HL-60 (cell line): Measurements from ENCODE around the gene XCL2.
A peak's percentile ranks its signal among the peaks of the same experiment; 100 is the strongest.
"Not testable (repeated sequence)": the region's sequence is repeated elsewhere in the genome, so short reads cannot be mapped to it uniquely, and the experiment has no call there.

Experiments
- DNase-seq, 2 experiments: peaks; one replicate each; pipeline ENCODE4 v3.0.0-alpha.2; 2010 to 2020; ENCODE audit warnings: low read depth in 1 of 2, low spot score in 1 of 2
- H3K27ac ChIP-seq: fragments of 250-450 bp; sonication (Bioruptor Pico); replicated peaks from 2 replicates; pipeline ENCODE4 v1.5.1; 2020; ENCODE audit warnings: mild to moderate bottlenecking, moderate library complexity
- H3K27me3 ChIP-seq: fragments of 250-450 bp; sonication (Bioruptor Pico); 2 replicates; pipeline ENCODE4 v1.5.1; 2021; ENCODE audit warnings: mild to moderate bottlenecking, moderate library complexity; ENCODE audit not compliant: insufficient read depth, poor library complexity, severe bottlenecking
- H3K4me3 ChIP-seq: replicated peaks from 2 replicates; pipeline ENCODE4 v1.5.1; 2011; ENCODE audit warnings: mild to moderate bottlenecking, control low read depth, low read length; ENCODE audit not compliant: insufficient read depth
- CTCF ChIP-seq: IDR thresholded peaks from one replicate; pipeline ENCODE4 v1.5.1; 2011; ENCODE audit warnings: low read length, control low read depth, inconsistent platforms; ENCODE audit not compliant: insufficient read depth
- GABPA ChIP-seq: IDR thresholded peaks from 2 replicates; pipeline ENCODE4 v1.6.1; 2012; ENCODE audit warnings: low read depth
- POLR2AphosphoS5 ChIP-seq: IDR thresholded peaks from 2 replicates; pipeline ENCODE4 v1.6.1; 2012; ENCODE audit warnings: low read depth
- REST ChIP-seq: IDR thresholded peaks from 2 replicates; pipeline ENCODE4 v1.6.1; 2012; ENCODE audit warnings: low read depth; ENCODE audit not compliant: insufficient replicate concordance
- SPI1 ChIP-seq: IDR thresholded peaks from 2 replicates; pipeline ENCODE4 v1.6.1; 2012; ENCODE audit warnings: low read depth, mild to moderate bottlenecking, borderline replicate concordance
- long read RNA-seq: library from polyadenylated mRNA; unstranded; transcript quantifications from one replicate; pipeline ENCODE4 v2.0.0, GENCODE V29; 2020

Gene XCL2, protein sequence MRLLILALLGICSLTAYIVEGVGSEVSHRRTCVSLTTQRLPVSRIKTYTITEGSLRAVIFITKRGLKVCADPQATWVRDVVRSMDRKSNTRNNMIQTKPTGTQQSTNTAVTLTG
- long read RNA-seq: 0 reads

- H3K4me3 ChIP-seq, H3K27me3 ChIP-seq, DNase-seq, H3K27ac ChIP-seq: not testable (repeated sequence)
Measured at GRCh38 chr1:168543840-168544498, at the start of gene XCL2. Gene XCL2 (minus strand): TSS chr1:168543997. CDS start chr1:168543964, 33 bp downstream.

DNA sequence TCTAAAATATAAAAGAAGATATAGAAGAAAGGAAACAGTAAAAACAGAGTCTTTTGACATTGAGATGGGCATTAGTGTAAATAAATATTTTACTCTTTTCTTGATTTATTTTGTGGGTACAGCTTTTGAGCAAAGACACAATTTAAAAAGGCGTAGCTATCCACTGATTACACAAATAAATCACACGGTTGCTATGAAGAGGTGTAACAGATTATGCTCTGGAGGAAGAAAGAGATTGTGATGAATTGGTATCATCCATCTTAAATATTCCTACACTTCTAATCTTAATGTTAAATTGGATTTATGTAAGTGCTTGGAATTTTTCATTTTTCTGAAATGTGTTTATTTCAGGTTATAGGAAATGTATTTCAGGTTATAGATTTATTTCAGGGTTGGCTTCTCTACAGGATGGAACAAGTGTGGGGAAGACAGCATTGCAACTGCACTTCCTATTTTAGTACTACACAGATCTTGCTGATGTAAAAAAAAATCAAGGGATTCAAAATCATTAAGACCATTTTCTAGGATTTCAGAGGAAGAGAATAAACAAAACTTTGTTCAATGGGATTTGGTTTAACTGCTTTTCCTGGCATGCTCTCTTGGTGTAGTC is 47.9 kb upstream of the XCL2 start:
- no peaks in the 10 kb centered on the region for H3K27me3 ChIP-seq
- no peak for TF ChIP-seq CTCF
- peak; percentile 40; the same call in 1 of the 2 replicates for TF ChIP-seq SPI1
- no peak overlapping the region for H3K4me3 ChIP-seq
- no peak overlapping the region for H3K27ac ChIP-seq
- DNase-seq: no peak

DNA sequence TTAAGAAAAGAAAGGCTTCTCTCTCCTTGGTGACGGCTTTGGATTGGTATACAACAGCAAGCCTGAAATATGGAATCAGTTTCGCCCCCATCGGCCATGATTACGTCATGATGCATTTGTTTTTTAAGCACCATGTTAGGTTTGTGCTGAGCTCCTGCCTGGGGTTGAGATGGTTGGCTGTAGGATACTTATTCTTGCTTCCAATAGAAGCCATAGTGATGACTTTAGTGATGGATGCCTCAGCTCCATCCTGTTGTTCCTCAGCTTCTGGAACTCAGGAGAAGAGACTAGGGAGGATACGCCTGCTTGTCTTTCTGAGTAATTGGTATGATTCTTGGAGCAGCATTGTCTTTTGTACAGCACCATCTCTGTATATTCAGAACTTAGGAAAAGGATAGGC is 47.3 kb upstream of the XCL2 start:
- TF ChIP-seq GABPA: no peak
- DNase-seq: no peak
- no peak overlapping the region for H3K27ac ChIP-seq

DNA sequence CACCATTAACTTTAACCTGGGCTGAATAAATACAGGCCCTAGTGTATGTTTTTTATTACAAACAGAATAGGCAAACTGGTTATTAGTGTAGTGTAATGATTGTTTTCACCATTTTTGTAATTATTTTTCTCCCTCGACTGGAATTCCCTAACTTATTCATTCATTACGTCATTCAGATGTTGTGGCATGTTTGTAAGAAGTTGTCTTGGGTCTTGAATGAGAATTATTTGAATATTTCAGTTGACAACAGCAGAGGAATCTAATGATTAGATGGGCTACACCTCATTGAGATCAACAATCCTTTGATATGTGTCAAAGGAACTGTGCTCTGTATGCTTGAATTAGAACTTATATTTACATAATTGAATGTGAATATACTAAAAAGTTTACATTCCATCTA is 45.4 kb upstream of the XCL2 start:
- no peak for DNase-seq

More for the DNA sequence above, 47.3 kb upstream of the XCL2 start:
- Histone ChIP-seq H3K4me3 (no peak overlapping the region), H3K27me3 (no peaks in the 10 kb centered on the region)

DNA sequence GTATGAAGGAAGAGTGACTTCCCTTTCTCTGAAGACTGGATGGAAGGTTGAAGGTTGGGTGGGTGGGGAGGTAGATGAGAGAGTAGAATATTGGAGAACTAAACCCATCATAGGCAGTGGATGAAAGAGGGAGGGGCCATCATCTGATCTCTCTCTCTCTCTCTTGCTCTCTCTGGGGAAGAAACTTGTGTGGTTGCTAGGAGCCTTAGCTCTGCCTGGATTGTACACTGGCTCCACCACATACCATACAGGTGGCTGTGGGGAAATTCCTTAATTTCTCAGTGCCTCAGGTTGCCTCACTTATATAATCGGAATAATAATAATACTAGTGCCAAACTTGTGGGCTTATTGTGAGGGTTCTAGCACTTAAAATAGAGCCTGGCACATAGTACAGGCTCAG is 42.1 kb upstream of the XCL2 start:
- H3K27ac ChIP-seq: no peak overlapping the region
- TF ChIP-seq GABPA: no peak
- TF ChIP-seq SPI1: no peak
- no peak for TF ChIP-seq REST
- TF ChIP-seq POLR2AphosphoS5: no peak
- no peak for TF ChIP-seq CTCF

More for the DNA sequence above, 45.4 kb upstream of the XCL2 start:
- Histone ChIP-seq H3K4me3 (no peak overlapping the region), H3K27me3 (no peaks in the 10 kb centered on the region), H3K27ac (no peak overlapping the region)
- TF ChIP-seq SPI1: no peak
- no peak for TF ChIP-seq REST
- TF ChIP-seq GABPA: no peak

More for the DNA sequence above, 42.1 kb upstream of the XCL2 start:
- no peak for DNase-seq
- Histone ChIP-seq H3K27me3 (no peaks in the 10 kb centered on the region), H3K4me3 (no peak overlapping the region)
